Measurements from ENCODE around the gene EXOC3L2.

Gene EXOC3L2

DNA sequence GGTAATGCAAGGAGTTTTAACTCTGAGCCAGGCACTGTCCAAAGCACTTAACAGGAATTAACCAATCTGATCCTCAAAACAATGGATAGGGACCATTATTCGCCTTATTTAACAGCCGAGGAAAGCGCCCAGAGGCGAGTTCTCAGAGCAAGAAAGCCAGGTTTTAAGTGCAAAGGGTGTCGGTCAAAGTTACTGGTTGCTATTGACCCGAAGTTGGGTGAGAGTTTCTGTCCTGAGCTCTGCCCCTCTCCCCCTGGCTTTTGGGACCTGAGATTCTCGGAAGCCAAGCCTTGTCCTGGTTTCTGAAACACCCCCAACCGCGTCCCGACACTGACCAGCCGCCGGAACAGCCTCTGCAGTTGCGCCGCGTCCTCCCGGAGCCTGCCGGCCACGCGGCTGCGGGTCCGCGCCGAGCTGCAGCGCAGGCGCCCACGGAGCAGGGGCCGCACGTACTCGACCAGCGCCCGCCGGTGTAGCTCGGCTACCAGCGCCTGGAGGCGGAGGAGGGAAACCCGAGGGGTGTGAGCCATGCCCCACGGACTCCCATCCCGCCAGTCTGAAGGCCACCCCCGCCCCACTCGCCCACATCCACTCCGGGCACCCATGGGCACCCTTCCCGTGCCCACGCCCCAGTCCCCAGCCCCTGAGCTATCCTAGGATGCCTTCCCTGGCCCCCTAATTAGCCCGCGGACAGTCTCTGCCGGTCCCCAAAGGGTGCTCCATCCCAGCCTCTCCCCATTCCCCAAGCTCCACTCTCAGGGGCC lies 27.8 kb downstream of the EXOC3L2 start:
- ATAC-seq: no peak
- Mint-ChIP-seq H3K9me3 (no peaks in the 10 kb centered on the region), H3K4me1 (peaks cover 7% of the 10 kb centered on the region), H3K4me3 (no peak overlapping the region), H3K27me3 (peaks cover 78% of the 10 kb centered on the region), H3K27ac (no peak overlapping the region)
- DNase-seq: no peak

DNA sequence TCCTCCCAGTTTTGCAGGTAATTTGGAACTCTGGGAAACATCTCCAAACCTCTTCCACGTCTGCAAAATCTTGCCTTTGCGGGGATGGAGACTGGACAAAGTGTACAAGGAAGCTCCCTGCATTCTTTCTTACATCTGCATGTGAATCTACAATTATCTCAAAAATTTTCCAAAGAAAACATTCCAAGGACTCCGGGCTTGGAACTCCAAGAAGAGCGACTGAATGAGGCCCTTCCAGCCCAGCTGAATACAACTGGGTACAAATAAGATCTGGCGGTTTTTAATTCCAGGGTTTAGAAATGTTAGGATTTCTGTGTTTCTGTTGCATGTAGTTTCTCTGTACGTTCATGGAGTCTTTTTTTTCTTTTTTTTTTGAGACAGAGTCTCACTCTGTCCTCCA lies 28.5 kb downstream of the EXOC3L2 start:
- no peak overlapping the region for H3K4me3 Mint-ChIP-seq
- ATAC-seq: no peak
- no peak overlapping the region for H3K27ac Mint-ChIP-seq
- peaks cover 12% of the 10 kb centered on the region for H3K4me1 Mint-ChIP-seq
- H3K9me3 Mint-ChIP-seq: no peaks in the 10 kb centered on the region
- DNase-seq: no peak
- H3K27me3 Mint-ChIP-seq: peaks cover 86% of the 10 kb centered on the region

DNA sequence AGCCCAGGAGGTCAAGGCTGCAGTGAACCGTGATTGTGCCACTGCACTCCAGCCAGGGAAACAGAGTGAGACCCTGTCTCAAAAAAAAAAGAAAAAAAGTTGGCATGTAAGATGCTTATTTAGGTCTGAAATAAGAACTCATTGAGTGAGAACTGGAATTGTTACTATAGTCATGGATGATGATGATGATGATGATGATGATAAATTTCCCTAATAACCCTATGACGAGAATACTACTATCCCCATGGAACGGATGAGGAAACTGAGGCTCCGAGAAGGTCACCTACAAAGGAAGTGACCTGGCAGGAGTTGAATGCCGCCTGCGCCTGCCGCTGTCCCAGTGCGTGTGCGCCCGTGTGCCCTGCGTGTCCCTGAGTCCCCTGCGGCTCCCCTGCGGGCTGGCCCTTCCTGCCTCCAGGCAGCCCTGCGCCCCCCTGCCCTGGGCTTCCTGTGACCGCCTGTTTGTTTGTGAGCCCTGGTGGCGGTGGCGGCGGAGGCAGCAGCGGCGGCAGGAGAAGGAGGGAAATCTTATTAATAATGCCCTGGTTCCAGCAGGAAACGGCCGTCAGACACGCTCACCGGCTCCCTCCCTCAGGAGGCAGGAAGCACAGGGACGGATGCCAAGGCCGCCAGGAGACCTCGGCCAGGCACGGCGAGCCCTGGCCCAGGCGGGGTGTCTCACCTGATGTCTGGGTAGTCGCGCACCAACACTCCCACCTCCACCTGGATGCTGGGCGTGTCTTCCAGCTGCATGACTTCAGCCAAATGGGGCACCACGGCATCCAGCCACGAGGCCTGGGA lies 29.6 kb downstream of the EXOC3L2 start:
- peak overlapping the region in 1 of 2 donors; percentile 12 for H3K27ac Mint-ChIP-seq
- peaks cover 90% of the 10 kb centered on the region for H3K27me3 Mint-ChIP-seq
- peaks cover 16% of the 10 kb centered on the region for H3K4me1 Mint-ChIP-seq
- ATAC-seq (no peak), DNase-seq (no peak)
- peak overlapping the region in 1 of 2 donors; percentile 32 for H3K4me3 Mint-ChIP-seq
- H3K9me3 Mint-ChIP-seq: no peaks in the 10 kb centered on the region

DNA sequence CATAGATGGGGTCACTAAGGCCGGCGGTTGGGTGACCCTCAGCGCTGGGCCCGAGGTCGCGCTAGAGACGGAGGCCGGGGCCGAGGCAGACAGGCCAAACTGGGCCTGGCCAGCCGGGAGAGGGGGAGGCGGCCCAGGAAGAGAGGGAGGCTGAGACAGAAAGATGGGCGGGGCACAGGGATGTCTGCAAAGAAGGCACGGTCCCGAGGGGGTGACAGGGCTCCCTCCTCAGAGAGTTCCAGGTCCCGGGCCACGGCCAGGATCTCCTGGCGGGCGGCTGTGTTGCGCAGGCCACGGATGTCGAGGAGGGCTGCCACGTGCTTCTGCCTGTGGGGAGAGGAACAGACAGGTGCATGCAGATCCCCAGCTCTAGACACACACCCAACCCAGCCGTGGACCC lies 32.2 kb downstream of the EXOC3L2 start:
- no peak overlapping the region for H3K4me3 Mint-ChIP-seq
- no peak for ATAC-seq
- peaks cover 77% of the 10 kb centered on the region for H3K27me3 Mint-ChIP-seq
- no peak overlapping the region for H3K27ac Mint-ChIP-seq
- H3K4me1 Mint-ChIP-seq: peaks cover 16% of the 10 kb centered on the region
- H3K9me3 Mint-ChIP-seq: no peaks in the 10 kb centered on the region
- DNase-seq: no peak

DNA sequence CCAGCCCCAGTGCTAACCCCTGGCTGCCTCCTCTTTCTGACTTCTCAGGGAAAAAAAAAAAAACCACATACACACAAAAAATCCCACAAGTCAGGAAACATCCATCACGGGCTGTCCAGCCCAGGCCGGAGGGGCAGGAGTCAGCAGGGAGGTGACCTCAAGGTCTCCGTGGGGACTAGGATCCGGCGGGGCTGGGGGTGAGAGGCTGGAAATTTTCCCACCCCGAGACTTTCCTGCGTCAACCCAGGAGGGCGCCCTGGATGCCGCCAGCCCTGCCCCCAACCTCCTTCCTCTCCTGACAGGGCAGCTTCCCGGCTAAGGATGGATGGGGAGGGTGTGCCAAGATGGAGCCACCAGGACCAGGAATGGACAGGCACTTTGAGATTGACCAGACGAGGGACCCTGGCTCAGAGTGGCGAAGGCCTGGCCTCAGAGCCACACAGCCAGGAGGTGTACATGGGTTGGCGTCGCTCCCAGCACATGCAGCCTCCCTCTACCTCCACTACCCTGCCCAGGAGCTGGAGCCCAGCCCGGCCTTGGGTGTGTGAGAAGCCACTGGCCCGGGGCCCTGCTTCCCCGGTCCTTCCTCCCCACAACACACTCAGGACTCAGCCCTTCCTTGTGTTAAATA lies 33.3 kb downstream of the EXOC3L2 start:
- Mint-ChIP-seq H3K9me3 (no peaks in the 10 kb centered on the region), H3K27ac (no peak overlapping the region), H3K4me3 (no peak overlapping the region), H3K4me1 (peaks cover 16% of the 10 kb centered on the region), H3K27me3 (peaks cover 65% of the 10 kb centered on the region)
- no peak for DNase-seq
- ATAC-seq: no peak

DNA sequence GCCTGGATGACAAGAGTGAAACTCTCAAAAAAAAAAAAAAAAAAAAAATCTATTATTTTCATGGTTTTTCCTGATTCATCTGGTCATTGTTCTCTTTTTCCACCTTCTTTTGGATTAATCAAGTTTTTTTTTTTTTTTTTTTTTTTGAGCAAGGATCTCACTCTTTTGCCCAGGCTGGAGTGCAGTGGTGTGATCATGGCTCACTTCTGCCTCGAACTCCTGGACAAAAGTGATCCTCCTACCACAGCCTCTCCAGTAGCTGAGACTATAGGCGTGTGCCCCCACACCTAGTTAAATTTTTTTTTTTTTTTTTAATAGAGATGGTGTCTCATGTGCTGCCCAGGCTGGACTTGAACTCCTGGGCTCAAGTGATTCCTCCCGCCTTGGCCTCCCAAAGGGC lies 38.9 kb downstream of the EXOC3L2 start:
- Mint-ChIP-seq H3K9me3 (no peaks in the 10 kb centered on the region), H3K4me1 (peaks cover under 1% of the 10 kb centered on the region)
- ATAC-seq: no peak

DNA sequence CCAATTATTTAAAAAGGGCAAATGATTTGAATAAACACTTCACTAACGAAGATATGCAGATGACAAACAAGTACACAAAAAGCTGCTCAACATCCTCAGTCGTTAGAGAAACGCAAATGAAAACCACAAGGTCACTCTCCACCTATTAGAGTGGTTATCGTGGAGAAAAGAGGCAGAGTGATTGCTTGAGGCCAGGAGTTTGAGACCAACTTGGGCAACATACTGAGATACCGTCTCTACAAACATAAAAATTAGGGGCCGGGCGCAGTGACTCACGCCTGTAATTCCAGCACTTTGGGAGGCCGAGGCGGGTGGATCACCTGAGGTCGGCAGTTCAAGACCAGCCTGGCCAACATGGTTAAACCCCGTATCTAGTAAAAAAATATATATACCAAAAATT lies 39.4 kb downstream of the EXOC3L2 start:
- Mint-ChIP-seq H3K27ac (no peak overlapping the region), H3K4me1 (no peaks in the 10 kb centered on the region), H3K4me3 (no peak overlapping the region), H3K9me3 (no peaks in the 10 kb centered on the region), H3K27me3 (peaks cover 4% of the 10 kb centered on the region)
- ATAC-seq: no peak
- no peak for DNase-seq

More for the DNA sequence above, 38.9 kb downstream of the EXOC3L2 start:
- Mint-ChIP-seq H3K27me3 (peaks cover 10% of the 10 kb centered on the region), H3K27ac (no peak overlapping the region), H3K4me3 (no peak overlapping the region)
- no peak for DNase-seq

DNA sequence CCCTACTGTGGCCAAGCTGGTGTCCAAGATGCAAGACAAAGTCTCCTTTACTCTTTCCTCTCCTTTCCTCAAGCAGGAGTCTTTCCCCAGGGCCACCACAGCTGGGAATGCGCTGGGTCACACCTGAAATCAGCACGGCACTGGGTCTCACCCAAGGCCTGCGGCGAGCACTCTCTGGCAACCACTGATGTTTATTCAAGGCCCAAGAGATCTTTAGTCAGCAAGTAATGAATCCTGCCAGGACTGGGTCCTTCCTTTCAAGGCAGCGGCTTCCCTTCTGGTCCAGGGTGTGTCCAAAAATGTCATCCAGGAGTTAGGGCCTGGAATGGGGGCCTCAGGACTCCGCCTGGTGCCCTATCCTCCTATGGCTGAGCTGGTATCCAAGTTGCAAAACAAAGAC lies 42.6 kb downstream of the EXOC3L2 start:
- H3K27me3 Mint-ChIP-seq: no peaks in the 10 kb centered on the region
- DNase-seq (no peak), ATAC-seq (no peak)
- H3K27ac Mint-ChIP-seq: peak overlapping the region in 1 of 2 donors; percentile 21
- no peaks in the 10 kb centered on the region for H3K9me3 Mint-ChIP-seq
- H3K4me3 Mint-ChIP-seq: no peak overlapping the region
- H3K4me1 Mint-ChIP-seq: no peaks in the 10 kb centered on the region

DNA sequence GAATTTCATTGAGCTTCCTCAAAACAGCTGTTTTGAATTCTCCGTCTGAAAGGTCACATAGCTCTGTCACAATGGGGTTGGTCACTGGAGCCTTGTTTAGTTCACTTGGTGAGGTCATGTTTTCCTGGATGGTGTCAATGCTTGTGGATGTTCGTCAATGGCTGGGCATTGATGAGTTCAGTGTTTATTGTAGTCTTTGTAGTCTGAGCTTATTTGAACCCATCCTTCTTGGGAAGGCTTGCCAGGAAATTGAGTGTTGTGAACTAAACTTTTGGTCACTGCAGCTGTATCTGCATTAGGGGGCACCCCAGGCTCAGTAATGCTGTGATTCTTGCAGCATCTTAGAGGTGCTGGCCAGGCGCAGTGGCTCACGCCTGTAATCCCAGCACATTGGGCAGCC lies 44.6 kb downstream of the EXOC3L2 start:
- H3K27me3 Mint-ChIP-seq: no peaks in the 10 kb centered on the region
- DNase-seq: no peak
- no peaks in the 10 kb centered on the region for H3K9me3 Mint-ChIP-seq
- no peak overlapping the region for H3K27ac Mint-ChIP-seq
- H3K4me1 Mint-ChIP-seq: no peaks in the 10 kb centered on the region
- H3K4me3 Mint-ChIP-seq: no peak overlapping the region
- no peak for ATAC-seq

DNA sequence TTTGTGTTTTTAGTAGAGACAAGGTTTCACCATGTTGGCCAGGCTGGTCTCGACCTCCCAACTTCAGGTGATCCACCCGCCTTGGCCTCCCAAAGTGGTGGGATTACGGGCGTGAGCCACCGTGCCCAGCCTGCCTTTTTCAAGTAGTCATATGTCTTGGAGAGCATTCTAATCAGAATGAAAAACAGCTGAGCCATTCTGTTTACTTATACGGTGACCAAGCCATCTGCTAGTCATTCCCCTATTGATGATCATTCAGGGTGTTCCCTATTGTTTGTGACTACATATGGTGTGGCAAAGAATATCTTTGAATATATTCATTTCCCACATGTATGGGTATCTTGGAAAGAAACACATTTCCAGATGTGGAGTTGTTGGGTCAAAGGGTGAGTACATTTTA lies 49.4 kb downstream of the EXOC3L2 start:
- Mint-ChIP-seq H3K27me3 (no peaks in the 10 kb centered on the region), H3K4me3 (no peak overlapping the region), H3K4me1 (no peaks in the 10 kb centered on the region), H3K27ac (no peak overlapping the region), H3K9me3 (no peaks in the 10 kb centered on the region)
- ATAC-seq (no peak), DNase-seq (no peak)

DNA sequence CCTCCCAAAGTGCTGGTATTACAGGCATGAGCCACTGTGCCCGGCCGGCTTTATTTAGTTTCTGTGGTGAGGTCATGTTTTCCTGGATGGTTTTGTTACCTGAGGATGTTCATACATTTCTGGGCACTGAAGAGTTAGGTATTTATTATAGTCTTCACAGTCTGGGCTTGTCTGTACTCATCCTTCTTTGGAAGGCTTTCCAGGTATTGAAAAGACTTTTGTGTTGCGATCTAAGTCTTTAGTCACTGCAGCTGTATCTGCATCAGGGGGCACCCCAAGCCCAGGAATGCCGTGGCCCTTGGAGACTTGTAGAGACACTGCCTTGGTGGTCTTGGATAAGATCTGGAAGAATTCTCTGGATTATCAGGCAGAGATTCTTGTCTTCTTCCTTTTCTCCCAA lies 53.8 kb downstream of the EXOC3L2 start:
- ATAC-seq (no peak), DNase-seq (no peak)
- Mint-ChIP-seq H3K4me3 (no peak overlapping the region), H3K27me3 (no peaks in the 10 kb centered on the region), H3K4me1 (peaks cover 10% of the 10 kb centered on the region), H3K27ac (no peak overlapping the region), H3K9me3 (no peaks in the 10 kb centered on the region)

DNA sequence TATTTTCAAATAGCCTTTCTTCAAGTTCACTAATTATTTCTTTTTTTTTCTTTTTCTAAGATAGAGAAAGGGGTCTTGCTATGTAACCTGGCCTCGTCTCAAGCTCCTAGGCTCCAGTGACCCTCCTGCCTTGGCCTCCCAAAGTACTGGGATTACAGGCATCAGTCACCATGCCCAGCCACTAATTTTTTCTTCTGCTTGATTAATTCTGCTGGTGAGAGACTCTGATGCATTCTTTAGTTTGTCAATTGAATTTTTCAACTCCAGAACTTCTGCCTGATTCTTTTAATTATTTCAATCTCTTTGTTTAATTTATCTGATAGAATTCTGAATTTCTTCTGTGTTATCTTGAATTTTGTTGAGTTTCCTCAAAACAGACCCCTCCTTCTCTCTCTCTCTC lies 55.2 kb downstream of the EXOC3L2 start:
- ATAC-seq (no peak), DNase-seq (no peak)
- Mint-ChIP-seq H3K27me3 (no peaks in the 10 kb centered on the region), H3K4me3 (no peak overlapping the region), H3K4me1 (peaks cover 12% of the 10 kb centered on the region), H3K27ac (no peak overlapping the region), H3K9me3 (no peaks in the 10 kb centered on the region)

DNA sequence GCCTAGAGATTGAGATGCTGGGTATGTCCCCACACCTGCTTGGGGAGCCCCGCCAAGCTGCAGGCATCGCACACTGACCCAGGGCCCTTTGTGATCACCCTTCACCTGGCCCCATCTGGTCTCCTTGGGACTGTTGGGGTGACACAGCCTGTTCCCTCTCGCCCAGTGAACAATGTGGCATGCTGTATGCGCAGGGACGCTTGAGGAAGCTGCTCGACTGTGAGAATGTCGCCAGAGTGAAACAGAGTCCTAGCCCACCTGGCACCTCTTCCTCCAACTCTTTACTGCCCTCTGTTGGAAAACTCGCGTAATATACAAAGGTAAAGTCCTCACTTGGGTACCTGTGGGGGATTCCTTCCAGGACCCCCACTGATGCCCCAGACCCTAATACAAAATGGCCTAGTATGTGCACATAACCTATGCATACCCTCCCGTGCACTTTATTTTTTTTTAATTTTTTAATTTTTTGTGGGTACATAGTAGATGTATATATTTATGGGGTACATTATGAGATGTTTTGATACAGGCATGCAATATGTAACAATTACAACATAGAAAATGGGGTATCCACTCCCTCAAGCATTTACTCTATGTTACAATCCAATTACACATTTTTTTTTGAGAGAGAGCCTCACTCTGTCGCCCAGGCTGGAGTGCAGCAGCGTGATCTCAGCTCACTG lies 57.6 kb downstream of the EXOC3L2 start:
- Mint-ChIP-seq H3K4me3 (no peak overlapping the region), H3K9me3 (no peaks in the 10 kb centered on the region), H3K27ac (no peak overlapping the region), H3K27me3 (no peaks in the 10 kb centered on the region), H3K4me1 (peaks cover 16% of the 10 kb centered on the region)
- DNase-seq (no peak), ATAC-seq (peak; percentile 76)

DNA sequence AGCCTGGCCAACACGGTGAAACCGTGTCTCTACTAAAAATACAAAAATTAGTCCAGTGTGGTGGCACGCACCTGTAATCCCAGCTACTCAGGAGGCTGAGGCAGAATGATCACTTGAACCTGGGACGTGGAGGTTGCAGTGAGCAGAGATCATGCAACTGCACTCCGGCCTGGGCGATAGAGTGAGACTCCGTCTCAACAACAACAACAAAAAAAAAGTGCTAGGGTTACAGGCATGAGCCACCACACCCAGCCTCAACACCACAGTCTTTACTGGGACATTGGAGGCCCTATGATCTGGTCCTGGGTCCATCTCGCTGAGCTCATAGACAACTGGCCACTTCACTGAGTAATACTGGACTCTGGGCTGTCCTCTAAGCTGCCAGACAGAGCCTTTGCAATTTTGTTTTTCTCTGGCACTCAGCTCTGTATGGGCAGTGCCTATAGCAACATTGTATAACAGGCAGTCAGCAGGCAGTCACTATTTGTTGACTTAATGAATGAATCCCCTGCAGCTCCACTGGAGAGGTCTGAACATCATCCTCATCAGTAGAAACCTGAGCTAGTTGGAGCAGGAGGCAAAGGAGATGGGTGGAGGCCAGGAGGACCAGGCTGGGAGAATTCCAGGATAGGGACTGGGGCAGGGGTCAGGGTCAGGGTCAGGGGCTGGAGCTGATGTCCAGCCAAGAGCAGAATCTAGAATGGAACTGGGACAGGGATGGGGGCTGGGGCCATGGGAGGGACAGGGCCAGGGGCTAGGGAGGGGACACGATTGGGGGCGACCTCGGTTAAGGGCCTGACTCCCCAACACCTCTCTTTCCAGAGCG lies 58.5 kb downstream of the EXOC3L2 start:
- peak overlapping the region in 1 of 2 donors; percentile 44 for H3K27ac Mint-ChIP-seq
- DNase-seq (no peak), ATAC-seq (peak; percentile 15)
- no peak overlapping the region for H3K4me3 Mint-ChIP-seq
- H3K9me3 Mint-ChIP-seq: no peaks in the 10 kb centered on the region
- peaks cover 18% of the 10 kb centered on the region for H3K4me1 Mint-ChIP-seq
- no peaks in the 10 kb centered on the region for H3K27me3 Mint-ChIP-seq

DNA sequence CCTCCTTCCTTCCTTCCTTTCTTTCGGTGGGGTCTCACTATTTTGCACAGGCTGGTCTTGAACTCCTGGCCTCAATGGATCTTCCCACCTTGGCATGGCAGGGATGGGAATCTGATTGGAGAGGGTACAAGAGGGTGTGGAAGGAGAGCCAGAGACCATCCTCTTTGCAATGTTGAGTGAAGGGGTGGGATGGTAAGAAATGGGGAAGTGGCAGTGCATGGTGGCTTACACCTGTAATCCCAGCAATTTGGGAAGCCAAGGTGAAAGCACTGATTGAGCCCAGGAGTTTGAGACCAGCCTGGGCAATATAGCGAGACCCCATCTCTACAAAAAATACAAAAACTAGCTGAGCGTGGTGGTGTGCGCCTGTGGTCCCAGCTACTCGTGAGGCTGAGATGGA lies 61.1 kb downstream of the EXOC3L2 start:
- no peaks in the 10 kb centered on the region for H3K9me3 Mint-ChIP-seq
- no peak for DNase-seq
- H3K27me3 Mint-ChIP-seq: no peaks in the 10 kb centered on the region
- H3K4me3 Mint-ChIP-seq: no peak overlapping the region
- peaks cover 39% of the 10 kb centered on the region for H3K4me1 Mint-ChIP-seq
- ATAC-seq: no peak
- H3K27ac Mint-ChIP-seq: no peak overlapping the region
